ENCODE data around the gene AGBL1.

Gene AGBL1

DNA sequence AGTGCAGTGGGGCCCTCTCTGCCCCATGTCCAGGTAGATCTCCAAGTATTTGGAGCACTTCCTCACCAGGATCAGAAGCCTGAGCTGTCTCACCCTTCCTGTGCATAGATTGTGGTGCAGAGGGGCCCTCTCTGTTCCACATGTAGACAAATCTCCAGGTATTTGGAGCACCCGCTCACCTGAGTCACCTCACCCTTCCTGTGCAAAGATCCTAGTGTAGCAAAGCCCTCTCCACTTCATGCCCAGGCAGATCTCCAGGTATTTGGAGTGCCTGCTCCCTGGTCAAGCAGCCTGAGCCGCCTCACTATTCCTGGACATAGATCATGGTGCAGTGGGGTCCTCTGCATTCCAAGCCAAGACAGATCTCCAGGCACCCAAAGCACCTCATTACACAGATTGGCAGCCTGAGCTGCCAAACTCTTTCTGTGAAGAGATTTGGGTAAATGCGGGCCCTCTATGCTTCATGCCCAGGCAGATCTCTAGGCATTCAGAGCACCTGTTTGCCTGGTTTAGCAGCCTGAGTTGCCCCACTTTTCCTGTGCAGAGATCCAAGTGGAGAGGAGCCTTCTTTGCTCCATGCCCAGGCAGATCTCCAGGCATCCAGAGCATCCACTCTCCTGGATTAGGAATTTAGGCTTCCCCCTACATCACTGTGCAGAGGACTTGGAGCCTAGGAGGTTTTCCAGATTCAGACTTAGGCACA lies 249.8 kb downstream of the AGBL1 start:
- Histone ChIP-seq H3K4me3 (ENCODE audit: low read depth in 1 of 2, low read length in 2 of 2) (no peak overlapping the region), H3K27me3 (ENCODE audit: low read depth, low read length) (no peaks in the 10 kb centered on the region), H3K27ac (ENCODE audit: low read length) (no peak overlapping the region), H3K36me3 (ENCODE audit: control insufficient read depth in 1 of 2, insufficient read depth in 2 of 2, low read length in 2 of 2) (no peaks in the 10 kb centered on the region), H3K9me3 (ENCODE audit: control insufficient read depth in 1 of 2, low read length in 2 of 2) (peaks cover 9 to 26% of the 10 kb centered on the region in 2 donors), H3K4me1 (ENCODE audit: control insufficient read depth in 1 of 2, insufficient read depth in 2 of 2, low read length in 2 of 2) (no peaks in the 10 kb centered on the region)

GRCh38 chr15:86333819-86334218 lies 254.1 kb downstream of the AGBL1 start:
- H3K9me3 ChIP-seq (ENCODE audit: control insufficient read depth in 1 of 2, low read length in 2 of 2): peaks cover 9 to 25% of the 10 kb centered on the region in 2 donors
- H3K4me3 ChIP-seq (ENCODE audit: low read depth in 1 of 2, low read length in 2 of 2): no peak overlapping the region
- no peaks in the 10 kb centered on the region for H3K36me3 ChIP-seq (ENCODE audit: control insufficient read depth in 1 of 2, insufficient read depth in 2 of 2, low read length in 2 of 2)
- no peaks in the 10 kb centered on the region for H3K27me3 ChIP-seq (ENCODE audit: low read depth, low read length)
- no peaks in the 10 kb centered on the region for H3K4me1 ChIP-seq (ENCODE audit: control insufficient read depth in 1 of 2, insufficient read depth in 2 of 2, low read length in 2 of 2)
- H3K27ac ChIP-seq (ENCODE audit: low read length): no peak overlapping the region

DNA sequence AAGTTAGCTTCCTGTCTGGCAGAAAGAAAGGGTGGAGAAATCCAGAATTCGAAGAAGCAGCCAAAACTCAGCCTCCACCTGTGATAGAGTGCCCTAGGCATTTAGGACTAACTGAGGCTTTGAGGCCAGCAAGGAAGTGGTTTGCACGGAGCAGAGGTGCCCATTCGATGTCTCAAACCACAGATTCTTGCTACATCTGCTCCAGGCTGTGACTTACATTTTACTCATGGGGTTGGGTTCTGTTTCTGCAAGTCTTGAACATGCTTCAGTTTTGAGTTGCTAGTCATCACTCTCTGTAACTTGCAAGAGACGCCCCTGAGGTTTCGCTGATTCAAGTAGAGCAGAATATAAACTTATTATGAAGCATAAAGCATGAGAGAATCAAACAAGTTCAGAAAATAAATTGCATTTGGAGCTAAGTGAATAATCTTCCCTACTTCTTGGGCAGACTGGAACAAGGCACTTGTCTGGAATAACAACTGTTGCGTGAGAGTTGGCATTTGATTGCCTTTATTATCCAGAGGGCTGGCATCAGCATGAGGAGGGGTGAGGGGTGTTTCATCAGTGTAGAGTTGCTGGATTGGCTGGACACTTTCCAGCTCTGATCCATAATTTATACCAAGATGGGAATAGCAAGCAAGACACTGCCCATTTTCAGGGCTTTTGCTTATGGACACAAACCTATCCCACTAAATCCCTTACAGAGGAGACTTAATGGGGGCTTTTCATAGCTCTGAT lies 256.5 kb downstream of the AGBL1 start:
- no peaks in the 10 kb centered on the region for H3K36me3 ChIP-seq (ENCODE audit: control insufficient read depth in 1 of 2, insufficient read depth in 2 of 2, low read length in 2 of 2)
- no peaks in the 10 kb centered on the region for H3K27me3 ChIP-seq (ENCODE audit: low read depth, low read length)
- no peak overlapping the region for H3K4me3 ChIP-seq (ENCODE audit: low read depth in 1 of 2, low read length in 2 of 2)
- H3K4me1 ChIP-seq (ENCODE audit: control insufficient read depth in 1 of 2, insufficient read depth in 2 of 2, low read length in 2 of 2): no peaks in the 10 kb centered on the region
- no peak overlapping the region for H3K27ac ChIP-seq (ENCODE audit: low read length)
- H3K9me3 ChIP-seq (ENCODE audit: control insufficient read depth in 1 of 2, low read length in 2 of 2): peaks cover 0 to 6% of the 10 kb centered on the region in 2 donors

GRCh38 chr15:86337071-86337470 lies 257.4 kb downstream of the AGBL1 start:
- H3K36me3 ChIP-seq (ENCODE audit: control insufficient read depth in 1 of 2, insufficient read depth in 2 of 2, low read length in 2 of 2): no peaks in the 10 kb centered on the region
- no peaks in the 10 kb centered on the region for H3K4me1 ChIP-seq (ENCODE audit: control insufficient read depth in 1 of 2, insufficient read depth in 2 of 2, low read length in 2 of 2)
- H3K27me3 ChIP-seq (ENCODE audit: low read depth, low read length): no peaks in the 10 kb centered on the region
- no peak overlapping the region for H3K4me3 ChIP-seq (ENCODE audit: low read depth in 1 of 2, low read length in 2 of 2)
- H3K27ac ChIP-seq (ENCODE audit: low read length): no peak overlapping the region
- no peaks in the 10 kb centered on the region for H3K9me3 ChIP-seq (ENCODE audit: control insufficient read depth in 1 of 2, low read length in 2 of 2)

- Histone ChIP-seq H3K4me1 (ENCODE audit: control insufficient read depth in 1 of 2, insufficient read depth in 2 of 2, low read length in 2 of 2) (no peaks in the 10 kb centered on the region), H3K4me3 (ENCODE audit: low read depth in 1 of 2, low read length in 2 of 2) (no peak overlapping the region), H3K27me3 (ENCODE audit: low read depth, low read length) (no peaks in the 10 kb centered on the region), H3K36me3 (ENCODE audit: control insufficient read depth in 1 of 2, insufficient read depth in 2 of 2, low read length in 2 of 2) (no peaks in the 10 kb centered on the region), H3K27ac (ENCODE audit: low read length) (no peak overlapping the region), H3K9me3 (ENCODE audit: control insufficient read depth in 1 of 2, low read length in 2 of 2) (no peaks in the 10 kb centered on the region)
These were observed 267.6 kb downstream of the AGBL1 start for GRCh38 chr15:86347245-86347644.

DNA sequence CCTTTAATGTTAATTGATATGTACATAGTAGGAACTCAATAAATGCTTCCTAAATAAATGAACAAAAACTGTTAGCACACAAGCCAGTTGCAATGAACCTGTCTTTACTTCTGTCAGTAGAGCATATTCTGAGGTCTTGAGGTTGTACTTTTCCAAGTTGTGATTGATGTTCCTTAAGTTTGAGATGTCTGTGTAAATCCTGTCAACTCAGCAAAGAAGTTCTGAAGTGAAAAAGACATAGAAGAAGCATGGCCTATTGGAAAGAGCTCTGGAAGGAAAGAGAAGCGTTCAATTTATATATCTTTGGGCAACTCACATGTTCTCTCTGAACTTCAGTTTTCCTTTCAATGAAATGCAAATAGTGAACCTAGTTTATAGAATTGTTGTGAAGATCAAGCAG lies 269.9 kb downstream of the AGBL1 start:
- Histone ChIP-seq H3K27me3 (ENCODE audit: low read depth, low read length) (no peaks in the 10 kb centered on the region), H3K4me3 (ENCODE audit: low read depth in 1 of 2, low read length in 2 of 2) (no peak overlapping the region), H3K9me3 (ENCODE audit: control insufficient read depth in 1 of 2, low read length in 2 of 2) (no peaks in the 10 kb centered on the region), H3K27ac (ENCODE audit: low read length) (no peak overlapping the region), H3K4me1 (ENCODE audit: control insufficient read depth in 1 of 2, insufficient read depth in 2 of 2, low read length in 2 of 2) (no peaks in the 10 kb centered on the region), H3K36me3 (ENCODE audit: control insufficient read depth in 1 of 2, insufficient read depth in 2 of 2, low read length in 2 of 2) (no peaks in the 10 kb centered on the region)

DNA sequence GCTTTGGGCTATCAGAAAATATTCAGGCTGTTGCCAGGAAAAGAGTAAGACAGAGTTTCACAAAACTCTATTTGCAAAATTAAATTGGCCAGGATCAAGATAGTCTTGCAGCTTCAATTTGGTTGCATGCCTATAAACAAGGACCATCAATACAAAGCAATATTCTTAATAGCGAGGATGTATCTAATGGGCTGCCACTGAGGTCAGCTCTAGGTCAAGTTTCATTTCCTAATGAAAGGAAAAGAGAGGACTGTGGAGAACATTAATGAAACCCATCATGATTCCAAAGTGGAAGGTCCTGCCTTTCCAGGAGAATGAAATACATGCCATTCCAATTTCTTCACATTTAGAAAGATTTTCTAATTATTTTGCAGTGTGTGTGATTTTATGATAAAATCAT lies 273.5 kb downstream of the AGBL1 start:
- Histone ChIP-seq H3K36me3 (ENCODE audit: control insufficient read depth in 1 of 2, insufficient read depth in 2 of 2, low read length in 2 of 2) (no peaks in the 10 kb centered on the region), H3K4me1 (ENCODE audit: control insufficient read depth in 1 of 2, insufficient read depth in 2 of 2, low read length in 2 of 2) (no peaks in the 10 kb centered on the region), H3K9me3 (ENCODE audit: control insufficient read depth in 1 of 2, low read length in 2 of 2) (no peaks in the 10 kb centered on the region)

GRCh38 chr15:86355361-86355760 lies 275.7 kb downstream of the AGBL1 start:
- no peaks in the 10 kb centered on the region for H3K27me3 ChIP-seq (ENCODE audit: low read depth, low read length)
- no peaks in the 10 kb centered on the region for H3K4me1 ChIP-seq (ENCODE audit: control insufficient read depth in 1 of 2, insufficient read depth in 2 of 2, low read length in 2 of 2)
- no peaks in the 10 kb centered on the region for H3K36me3 ChIP-seq (ENCODE audit: control insufficient read depth in 1 of 2, insufficient read depth in 2 of 2, low read length in 2 of 2)
- no peak overlapping the region for H3K4me3 ChIP-seq (ENCODE audit: low read depth in 1 of 2, low read length in 2 of 2)
- H3K27ac ChIP-seq (ENCODE audit: low read length): no peak overlapping the region
- no peaks in the 10 kb centered on the region for H3K9me3 ChIP-seq (ENCODE audit: control insufficient read depth in 1 of 2, low read length in 2 of 2)

More for the DNA sequence above, 273.5 kb downstream of the AGBL1 start:
- Histone ChIP-seq H3K27me3 (ENCODE audit: low read depth, low read length) (no peaks in the 10 kb centered on the region), H3K27ac (ENCODE audit: low read length) (no peak overlapping the region), H3K4me3 (ENCODE audit: low read depth in 1 of 2, low read length in 2 of 2) (no peak overlapping the region)

- Histone ChIP-seq H3K9me3 (ENCODE audit: control insufficient read depth in 1 of 2, low read length in 2 of 2) (no peaks in the 10 kb centered on the region), H3K4me1 (ENCODE audit: control insufficient read depth in 1 of 2, insufficient read depth in 2 of 2, low read length in 2 of 2) (no peaks in the 10 kb centered on the region), H3K27me3 (ENCODE audit: low read depth, low read length) (no peaks in the 10 kb centered on the region), H3K4me3 (ENCODE audit: low read depth in 1 of 2, low read length in 2 of 2) (no peak overlapping the region), H3K27ac (ENCODE audit: low read length) (no peak overlapping the region), H3K36me3 (ENCODE audit: control insufficient read depth in 1 of 2, insufficient read depth in 2 of 2, low read length in 2 of 2) (no peaks in the 10 kb centered on the region)
These were observed 276.1 kb downstream of the AGBL1 start for GRCh38 chr15:86355801-86356200.

DNA sequence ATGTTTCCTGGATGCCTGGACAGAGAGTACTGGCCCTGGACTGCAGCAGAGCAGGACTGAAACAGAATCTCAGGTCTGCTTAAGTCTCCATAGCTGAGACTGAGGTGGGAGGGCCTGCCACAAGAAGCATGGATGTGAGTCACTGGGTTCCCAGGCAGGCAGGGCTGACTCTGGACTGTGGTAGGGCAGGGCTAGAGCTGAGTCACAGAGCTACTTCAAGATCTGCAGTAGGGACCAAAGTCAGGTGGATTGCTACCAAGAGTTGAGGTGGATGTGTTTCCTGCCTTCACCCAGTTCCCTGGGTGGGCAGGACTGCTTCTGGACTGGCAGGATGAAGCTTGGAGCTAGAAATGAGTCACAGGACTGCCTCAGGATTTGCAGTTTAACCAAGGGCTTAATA lies 282.9 kb downstream of the AGBL1 start:
- H3K9me3 ChIP-seq (ENCODE audit: control insufficient read depth in 1 of 2, low read length in 2 of 2): peaks cover 0 to 6% of the 10 kb centered on the region in 2 donors
- no peaks in the 10 kb centered on the region for H3K36me3 ChIP-seq (ENCODE audit: control insufficient read depth in 1 of 2, insufficient read depth in 2 of 2, low read length in 2 of 2)
- H3K27ac ChIP-seq (ENCODE audit: low read length): no peak overlapping the region
- H3K4me1 ChIP-seq (ENCODE audit: control insufficient read depth in 1 of 2, insufficient read depth in 2 of 2, low read length in 2 of 2): no peaks in the 10 kb centered on the region
- H3K27me3 ChIP-seq (ENCODE audit: low read depth, low read length): no peaks in the 10 kb centered on the region
- no peak overlapping the region for H3K4me3 ChIP-seq (ENCODE audit: low read depth in 1 of 2, low read length in 2 of 2)

GRCh38 chr15:86373147-86373546 lies 293.5 kb downstream of the AGBL1 start:
- Histone ChIP-seq H3K4me1 (ENCODE audit: control insufficient read depth in 1 of 2, insufficient read depth in 2 of 2, low read length in 2 of 2) (no peaks in the 10 kb centered on the region), H3K9me3 (ENCODE audit: control insufficient read depth in 1 of 2, low read length in 2 of 2) (no peaks in the 10 kb centered on the region), H3K27me3 (ENCODE audit: low read depth, low read length) (no peaks in the 10 kb centered on the region), H3K27ac (ENCODE audit: low read length) (no peak overlapping the region), H3K36me3 (ENCODE audit: control insufficient read depth in 1 of 2, insufficient read depth in 2 of 2, low read length in 2 of 2) (no peaks in the 10 kb centered on the region), H3K4me3 (ENCODE audit: low read depth in 1 of 2, low read length in 2 of 2) (no peak overlapping the region)

Measured in muscle layer of duodenum (tissue), 2 donors.